Upper lobe of left lung (tissue), 4 donors: ENCODE data around the gene CRYZL1.

ENCODE experiments used
- EP300 ChIP-seq, 4 donors: sonication (generic); formaldehyde crosslinking; IDR thresholded peaks; one replicate each; pipeline ENCODE4 v1.5.1; 2017; ENCODE audit warnings: antibody characterized with exemption in 4 of 4, control low read depth in 2 of 4
- POLR2A ChIP-seq, 4 donors: fragments of 450-650 bp; IDR thresholded peaks; one replicate each; pipeline ENCODE4 v1.5.1; 2016 to 2017; ENCODE audit warnings: antibody characterized with exemption in 4 of 4, mild to moderate bottlenecking in 2 of 4
- POLR2AphosphoS5 ChIP-seq, 2 donors: sonication (generic); formaldehyde crosslinking; IDR thresholded peaks; one replicate each; pipeline ENCODE4 v1.5.1; 2017; ENCODE audit warnings: antibody characterized with exemption in 2 of 2
- TF ChIP-seq, protein P1 (sequence below), 6 experiments: fragments of 450-650 bp in 4 of 6; fragments of 200-600 bp in 2 of 6; sonication (generic) in 2 of 6; IDR thresholded peaks; one replicate each; pipeline ENCODE4 v1.5.1; 2016 to 2019; ENCODE audit warnings: antibody characterized with exemption in 6 of 6

GRCh38 chr21:33544451-33545195 lies 96.9 kb downstream of the CRYZL1 start:
- no peak for TF ChIP-seq POLR2AphosphoS5 (IDR thresholded peaks at IDR 0.05)
- TF ChIP-seq, protein P1, sequence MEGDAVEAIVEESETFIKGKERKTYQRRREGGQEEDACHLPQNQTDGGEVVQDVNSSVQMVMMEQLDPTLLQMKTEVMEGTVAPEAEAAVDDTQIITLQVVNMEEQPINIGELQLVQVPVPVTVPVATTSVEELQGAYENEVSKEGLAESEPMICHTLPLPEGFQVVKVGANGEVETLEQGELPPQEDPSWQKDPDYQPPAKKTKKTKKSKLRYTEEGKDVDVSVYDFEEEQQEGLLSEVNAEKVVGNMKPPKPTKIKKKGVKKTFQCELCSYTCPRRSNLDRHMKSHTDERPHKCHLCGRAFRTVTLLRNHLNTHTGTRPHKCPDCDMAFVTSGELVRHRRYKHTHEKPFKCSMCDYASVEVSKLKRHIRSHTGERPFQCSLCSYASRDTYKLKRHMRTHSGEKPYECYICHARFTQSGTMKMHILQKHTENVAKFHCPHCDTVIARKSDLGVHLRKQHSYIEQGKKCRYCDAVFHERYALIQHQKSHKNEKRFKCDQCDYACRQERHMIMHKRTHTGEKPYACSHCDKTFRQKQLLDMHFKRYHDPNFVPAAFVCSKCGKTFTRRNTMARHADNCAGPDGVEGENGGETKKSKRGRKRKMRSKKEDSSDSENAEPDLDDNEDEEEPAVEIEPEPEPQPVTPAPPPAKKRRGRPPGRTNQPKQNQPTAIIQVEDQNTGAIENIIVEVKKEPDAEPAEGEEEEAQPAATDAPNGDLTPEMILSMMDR (IDR thresholded peaks at IDR 0.05): no peak
- TF ChIP-seq POLR2A (IDR thresholded peaks at IDR 0.05): no peak
- TF ChIP-seq EP300 (IDR thresholded peaks at IDR 0.05): no peak
